ENCODE results near the gene GOSR2. TPM values are rescaled to one million over a fixed set of nuclear protein-coding genes. Genes with fewer than 3 reads are reported as not detected.
A peak's percentile ranks its signal among the peaks of the same experiment; 100 is the strongest.

GOSR2 gene
- total RNA-seq, 1 donor from 2014 or later, result 90.9 TPM

DNA sequence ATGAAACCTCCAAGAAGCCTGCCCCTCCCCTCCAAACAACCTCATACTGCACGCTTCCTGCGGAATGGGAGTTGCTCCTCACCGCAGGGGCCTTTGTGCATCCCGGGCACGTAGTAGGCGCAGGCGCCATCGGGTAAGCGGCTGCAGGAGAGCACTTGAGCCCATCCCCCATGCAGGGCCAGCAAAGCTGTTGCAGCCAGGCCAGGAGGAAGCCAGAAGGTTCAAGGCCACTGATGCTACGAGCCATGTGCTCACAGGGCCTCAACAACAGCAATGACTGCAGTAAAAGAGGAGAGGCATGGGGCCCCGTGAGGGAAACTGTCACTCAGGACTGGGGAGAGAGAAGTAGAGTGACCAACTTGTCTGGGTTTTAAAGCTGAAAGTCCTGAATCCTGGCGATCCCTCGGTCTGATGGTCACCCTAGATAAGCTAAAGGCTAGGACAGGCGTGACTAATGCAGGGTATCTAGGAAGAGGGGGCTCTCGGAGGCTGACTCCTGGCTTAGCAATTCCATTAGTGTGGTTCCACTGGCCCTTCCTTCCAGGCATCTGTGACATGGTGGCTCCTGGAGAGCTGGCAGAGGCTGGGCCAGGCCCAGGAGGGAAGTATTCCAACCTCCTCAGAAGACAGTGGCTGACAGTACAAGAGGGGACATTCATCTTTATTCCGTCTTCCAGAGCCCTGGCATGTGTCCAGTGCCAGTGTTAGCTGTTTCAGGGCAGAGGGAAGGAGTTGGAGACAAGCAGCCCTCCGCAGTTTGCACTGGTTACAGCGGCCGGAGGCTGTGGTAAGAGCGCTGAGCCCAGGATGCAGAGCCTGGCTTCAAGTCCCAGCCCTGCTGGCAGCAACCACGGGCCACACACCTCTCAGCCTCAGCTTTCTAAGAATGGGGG is 20.8 kb downstream of the GOSR2 start:
- no peak for TF ChIP-seq CTCF (IDR thresholded peaks at IDR 0.05; ENCODE audit: unreplicated experiment)
- Mint-ChIP-seq H3K27ac (peak overlapping the region; percentile 66), H3K9me3 (no peaks in the 10 kb centered on the region), H3K36me3 (peaks cover 5% of the 10 kb centered on the region), H3K27me3 (ENCODE audit: low read depth) (no peaks in the 10 kb centered on the region), H3K4me1 (peaks cover 27% of the 10 kb centered on the region), H3K4me3 (no peak overlapping the region)
- DNase-seq (ENCODE audit: low spot score in 2 of 2, unreplicated experiment in 2 of 2), result no peak

GRCh38 chr17:46944931-46945330 is 22.0 kb downstream of the GOSR2 start:
- peaks cover 3% of the 10 kb centered on the region for H3K36me3 Mint-ChIP-seq
- no peaks in the 10 kb centered on the region for H3K27me3 Mint-ChIP-seq (ENCODE audit: low read depth)
- H3K9me3 Mint-ChIP-seq, result no peaks in the 10 kb centered on the region
- DNase-seq (ENCODE audit: low spot score in 2 of 2, unreplicated experiment in 2 of 2), result no peak
- no peak overlapping the region for H3K27ac Mint-ChIP-seq
- TF ChIP-seq CTCF (IDR thresholded peaks at IDR 0.05; ENCODE audit: unreplicated experiment), result no peak
- H3K4me1 Mint-ChIP-seq, result peaks cover 27% of the 10 kb centered on the region
- no peak overlapping the region for H3K4me3 Mint-ChIP-seq

- H3K9me3 Mint-ChIP-seq, result no peaks in the 10 kb centered on the region
- no peak overlapping the region for H3K4me3 Mint-ChIP-seq
- no peaks in the 10 kb centered on the region for H3K36me3 Mint-ChIP-seq
- no peak for TF ChIP-seq CTCF (IDR thresholded peaks at IDR 0.05; ENCODE audit: unreplicated experiment)
- peaks cover 24% of the 10 kb centered on the region for H3K4me1 Mint-ChIP-seq
- no peak overlapping the region for H3K27ac Mint-ChIP-seq
- H3K27me3 Mint-ChIP-seq (ENCODE audit: low read depth), result peaks cover 2% of the 10 kb centered on the region
- DNase-seq (ENCODE audit: low spot score in 2 of 2, unreplicated experiment in 2 of 2), result no peak
Observed at GRCh38 chr17:46947216-46947615, 24.3 kb downstream of the GOSR2 start.

GRCh38 chr17:46948544-46948943 is 25.6 kb downstream of the GOSR2 start:
- no peak overlapping the region for H3K27ac Mint-ChIP-seq

More at GRCh38 chr17:46948544-46948943, 25.6 kb downstream of the GOSR2 start:
- H3K36me3 Mint-ChIP-seq, result no peaks in the 10 kb centered on the region
- peaks cover 3% of the 10 kb centered on the region for H3K27me3 Mint-ChIP-seq (ENCODE audit: low read depth)
- H3K9me3 Mint-ChIP-seq, result no peaks in the 10 kb centered on the region
- DNase-seq (ENCODE audit: low spot score in 2 of 2, unreplicated experiment in 2 of 2), result no peak
- peaks cover 20% of the 10 kb centered on the region for H3K4me1 Mint-ChIP-seq
- no peak overlapping the region for H3K4me3 Mint-ChIP-seq
- no peak for TF ChIP-seq CTCF (IDR thresholded peaks at IDR 0.05; ENCODE audit: unreplicated experiment)

Measured in mesothelial cell of epicardium (in vitro differentiated cells).